Left lobe of liver (tissue), 1 donor: Measurements from ENCODE around the gene ADAT1. TPM values are rescaled to one million over a fixed set of nuclear protein-coding genes. Genes with fewer than 3 reads are reported as not detected.

ENCODE experiments used
- total RNA-seq: library from RNA; stranded (reverse); gene quantifications from one replicate; pipeline ENCODE4 v1.2.1, GENCODE V29; 2021
- donor health status: DM: no; HTN: yes; CAD: no.

ADAT1 gene
- total RNA-seq, 1 donor from 2014 or later: 18.7 TPM

Other genes starting within 250 kb of the ADAT1 start
- 27.7 TPM for gene CFDP1, start 189.8 kb downstream of the ADAT1 start, total RNA-seq
- gene TMEM170A, start 158.6 kb downstream of the ADAT1 start, total RNA-seq: 10.5 TPM
- 0.15 TPM for gene CHST6, start 127.8 kb downstream of the ADAT1 start, total RNA-seq
- gene CHST5, start 87.2 kb downstream of the ADAT1 start, total RNA-seq: not detected
- gene TMEM231, start 67.0 kb downstream of the ADAT1 start, total RNA-seq: 1.5 TPM
- 40.2 TPM for gene GABARAPL2, start 56.9 kb downstream of the ADAT1 start, total RNA-seq
- gene KARS1, start 24.4 kb upstream of the ADAT1 start, total RNA-seq: 41.2 TPM
- gene TERF2IP, start 24.5 kb upstream of the ADAT1 start, total RNA-seq: 18.5 TPM
- gene CPHXL2, start 53.7 kb upstream of the ADAT1 start, total RNA-seq: not detected
- gene DUXB, start 78.2 kb upstream of the ADAT1 start, total RNA-seq: not detected
- not detected for gene CPHXL, start 103.2 kb upstream of the ADAT1 start, total RNA-seq